Sigmoid colon (tissue), 7 donors: Measurements from ENCODE around the gene SDR42E2. TPM values are rescaled to one million over a fixed set of nuclear protein-coding genes. Genes with fewer than 3 reads are reported as not detected.
A peak's percentile ranks its signal among the peaks of the same experiment; 100 is the strongest.

Experiments used
- DNase-seq: peaks from one replicate; pipeline ENCODE4 v3.0.0-alpha.2; 2019
- H3K27ac ChIP-seq, 4 donors: fragments of 200-600 bp; sonication (generic); one replicate each; pipeline ENCODE4 v1.5.1; 2016 to 2019; ENCODE audit warnings: mild to moderate bottlenecking in 1 of 4
- H3K27me3 ChIP-seq, 3 donors: fragments of 200-600 bp; sonication (generic); one replicate each; pipeline ENCODE4 v1.5.1; 2019; ENCODE audit warnings: mild to moderate bottlenecking in 1 of 3
- H3K36me3 ChIP-seq, 4 donors: fragments of 200-600 bp; sonication (generic); one replicate each; pipeline ENCODE4 v1.5.1; 2016 to 2019
- H3K4me1 ChIP-seq, 4 donors: fragments of 200-600 bp; sonication (generic); one replicate each; pipeline ENCODE4 v1.5.1; 2017 to 2019
- H3K4me3 ChIP-seq, 4 donors: fragments of 200-600 bp; sonication (generic); one replicate each; pipeline ENCODE4 v1.5.1; 2017 to 2019; ENCODE audit warnings: mild to moderate bottlenecking in 2 of 4, moderate library complexity in 1 of 4
- H3K9me3 ChIP-seq, 4 donors: fragments of 200-600 bp in 3 of 4; sonication (generic) in 3 of 4; one replicate each; pipeline versions ENCODE4 v1.5.1 to v1.6.1; 2013 to 2019
- CTCF ChIP-seq, 4 experiments: fragments of 450-650 bp in 3 of 4; fragments of 200-600 bp in 1 of 4; IDR thresholded peaks; one replicate each; pipeline ENCODE4 v1.5.1; 2016 to 2019; ENCODE audit warnings: antibody characterized with exemption in 4 of 4, mild to moderate bottlenecking in 3 of 4, moderate library complexity in 2 of 4
- EP300 ChIP-seq, 4 donors: sonication (generic); formaldehyde crosslinking; IDR thresholded peaks; one replicate each; pipeline ENCODE4 v1.6.1; 2017; ENCODE audit warnings: antibody characterized with exemption in 4 of 4
- POLR2A ChIP-seq, 2 donors: fragments of 450-650 bp; IDR thresholded peaks; one replicate each; pipeline ENCODE4 v1.6.1; 2016; ENCODE audit warnings: antibody characterized with exemption in 2 of 2, mild to moderate bottlenecking in 2 of 2, moderate library complexity in 2 of 2
- POLR2AphosphoS5 ChIP-seq, 4 donors: sonication (generic); formaldehyde crosslinking; IDR thresholded peaks; one replicate each; pipeline ENCODE4 v1.6.1; 2017; ENCODE audit warnings: antibody characterized with exemption in 4 of 4
- WGBS, 2 donors: extraction: QIAGEN DNeasy Blood & Tissue Kit; methylation state at CpG; one replicate each; pipeline ENCODE4 v1.1.7; 2013; 5-methylcytosine and 5-hydroxymethylcytosine counted together
- intact Hi-C: fragments of 100-400 bp; cut with DNase I; formaldehyde crosslinking; loops from one replicate; pipeline ENCODE4 v1.15.1; 2023
- polyA plus RNA-seq, 3 donors: library from polyadenylated mRNA; stranded (reverse); fragments of 200-250 nt; gene quantifications; one replicate each; pipeline ENCODE4 v1.2.3, GENCODE V29; 2013
- total RNA-seq, 4 donors: library from RNA; depleted of rRNA; stranded (reverse); fragments of >200 nt; gene quantifications; one replicate each; pipeline ENCODE4 v1.1.0, GENCODE V29; 2016
- donor health status: healthy with polysubstance abuse.
- donor health status: Bipolar disorder and iron deficiency.
- donor health status: healthy.

The SDR42E2 gene
- total and polyA plus RNA-seq, 7 donors, result 0.04 TPM; not detected in 6

- H3K9me3 ChIP-seq, result no peaks in the 10 kb centered on the region
- H3K4me1 ChIP-seq, result peaks cover 0 to 35% (median 28%) of the 10 kb centered on the region in 4 donors
- intact Hi-C loops, result loop anchor here (5.0 kb wide), 2 partner anchors 33 to 57 kb away; partner anchors contain the start of genes EEF2K and POLR3E
- peaks cover 0 to 26% (median 15%) of the 10 kb centered on the region in 4 donors for H3K36me3 ChIP-seq
- TF ChIP-seq EP300 (IDR thresholded peaks at IDR 0.05) (peak in 1 of 4 donors; percentile 70), CTCF (IDR thresholded peaks at IDR 0.05) (no peak), POLR2AphosphoS5 (IDR thresholded peaks at IDR 0.05) (peak; percentile 32 to 68 (median 52)), POLR2A (IDR thresholded peaks at IDR 0.05) (no peak)
- 79 to 86% methylated on average over 3 of the region's 3 CpGs for WGBS, 2 donors
- DNase-seq, result no peak
- no peak overlapping the region for H3K4me3 ChIP-seq
- no peaks in the 10 kb centered on the region for H3K27me3 ChIP-seq
- peak overlapping the region; percentile 67 to 77 (median 75) for H3K27ac ChIP-seq
These were observed 77.9 kb downstream of the SDR42E2 start for GRCh38 chr16:22240023-22240710.

Other genes with a start within 250 kb of the SDR42E2 start
- gene UQCRC2, start 209.1 kb upstream of the SDR42E2 start, total RNA-seq, result 100 to 1,000 TPM; 179 to 220 (median 205) TPM
- 100 to 1,000 TPM; 260 to 453 (median 320) TPM for gene UQCRC2, start 209.1 kb upstream of the SDR42E2 start, polyA plus RNA-seq
- gene PDZD9, start 161.4 kb upstream of the SDR42E2 start, total RNA-seq, result not detected
- gene PDZD9, start 161.4 kb upstream of the SDR42E2 start, polyA plus RNA-seq, result not detected
- 10 to 100 TPM; 19.3 to 27.1 (median 21.4) TPM for gene MOSMO, start 154.4 kb upstream of the SDR42E2 start, total RNA-seq
- gene MOSMO, start 154.4 kb upstream of the SDR42E2 start, polyA plus RNA-seq, result 1 to 10 TPM; 2.8 to 7.5 (median 4.2) TPM
- gene VWA3A, start 70.0 kb upstream of the SDR42E2 start, total RNA-seq, result under 1 TPM in 2 of 4 donors, not detected in 2; under 0.01 to 0.55 TPM
- under 1 TPM in 1 of 3 donors, not detected in 2; 0.07 TPM for gene VWA3A, start 70.0 kb upstream of the SDR42E2 start, polyA plus RNA-seq
- gene EEF2K, start 43.8 kb downstream of the SDR42E2 start, total RNA-seq, result 10 to 100 TPM; 37.2 to 54.8 (median 44.2) TPM
- 10 to 100 TPM in 1 of 3 donors, 1 to 10 TPM in 2; 3.6 to 10.5 (median 3.7) TPM for gene EEF2K, start 43.8 kb downstream of the SDR42E2 start, polyA plus RNA-seq
- gene POLR3E, start 134.9 kb downstream of the SDR42E2 start, total RNA-seq, result 10 to 100 TPM; 39.3 to 68.7 (median 49.4) TPM
- 10 to 100 TPM; 10.6 to 25.6 (median 11.4) TPM for gene POLR3E, start 134.9 kb downstream of the SDR42E2 start, polyA plus RNA-seq
- 10 to 100 TPM; 20.3 to 32.3 (median 24.4) TPM for gene CDR2, start 212.1 kb downstream of the SDR42E2 start, total RNA-seq
- 10 to 100 TPM; 14.6 to 22.7 (median 21.0) TPM for gene CDR2, start 212.1 kb downstream of the SDR42E2 start, polyA plus RNA-seq